ENCODE measurements around the gene SV2B.

- TF ChIP-seq CREM (IDR thresholded peaks at IDR 0.05; ENCODE audit: low read depth) (no peak), LARP7 (IDR thresholded peaks at IDR 0.05) (no peak), CTCF (IDR thresholded peaks at IDR 0.05 in 2 of 3, conservative IDR thresholded peaks at IDR 0.05 in 1 of 3; ENCODE audit: insufficient read depth in 2 of 3, low read depth in 1 of 3, low read length in 3 of 3) (peak; percentile 29 to 34 (median 29); a peak in 3 of 6 replicates), FOXP1 (CRISPR knock-in tag; IDR thresholded peaks at IDR 0.05) (no peak), ZZZ3 (IDR thresholded peaks at IDR 0.05) (no peak)
These were observed 31.1 kb upstream of the SV2B start for GRCh38 chr15:91068966-91069365.

All from K562 (cell line).